DND-41 (cell line): ENCODE data around the gene LRRC75B.
"Not testable (repeated sequence)": the region's sequence is repeated elsewhere in the genome, so short reads cannot be mapped to it uniquely, and the experiment has no call there.

Experiments
- CTCF ChIP-seq: IDR thresholded peaks from 2 replicates; pipeline ENCODE4 v1.5.1; 2012; ENCODE audit warnings: borderline replicate concordance, low read length, moderate library complexity, mild to moderate bottlenecking; ENCODE audit not compliant: poor library complexity, severe bottlenecking; ENCODE audit errors: extremely low read depth
- EZH2 ChIP-seq: IDR thresholded peaks from 3 replicates; pipeline ENCODE4 v1.6.1; 2012; ENCODE audit warnings: borderline replicate concordance, low read depth, mild to moderate bottlenecking, moderate library complexity, low read length, inconsistent platforms; ENCODE audit not compliant: severe bottlenecking

GRCh38 chr22:24630812-24631427, 38.0 kb upstream of the LRRC75B start:
- TF ChIP-seq CTCF, EZH2: not testable (repeated sequence)
